ENCODE data around the gene ZNF273. TPM values are rescaled to one million over a fixed set of nuclear protein-coding genes. Genes with fewer than 3 reads are reported as not detected.

Gene ZNF273
- total and polyA plus RNA-seq, 2 donors = 4.6 to 22.5 TPM

DNA sequence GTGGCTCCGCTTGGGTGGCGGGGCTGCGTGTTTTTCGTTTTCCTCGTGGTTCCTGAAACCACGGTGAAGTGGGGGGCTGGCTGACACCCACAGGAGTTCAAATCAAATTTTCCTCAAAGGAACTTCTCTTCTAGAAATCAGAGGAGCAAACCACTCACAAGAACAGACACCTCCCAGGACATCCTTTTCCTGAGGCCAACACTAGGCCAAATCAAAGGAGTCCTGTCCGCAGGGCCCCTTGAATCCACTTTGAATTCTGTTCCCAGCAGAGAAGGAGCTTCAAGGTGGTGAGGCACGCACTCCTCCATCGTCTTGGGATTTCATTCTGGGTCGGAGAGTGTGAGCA is 29.9 kb upstream of the ZNF273 start:
- Histone ChIP-seq H3K4me1 (ENCODE audit: insufficient read depth) (no peaks in the 10 kb centered on the region), H3K27ac (ENCODE audit: low read depth) (no peak overlapping the region), H3K4me3 (ENCODE audit: low read depth, low read length) (no peak overlapping the region), H3K36me3 (ENCODE audit: insufficient read depth) (no peaks in the 10 kb centered on the region)
- WGBS = 94% methylated on average over 10 of the region's 10 CpGs
- no peak for DNase-seq (ENCODE audit: extremely low spot score)

DNA sequence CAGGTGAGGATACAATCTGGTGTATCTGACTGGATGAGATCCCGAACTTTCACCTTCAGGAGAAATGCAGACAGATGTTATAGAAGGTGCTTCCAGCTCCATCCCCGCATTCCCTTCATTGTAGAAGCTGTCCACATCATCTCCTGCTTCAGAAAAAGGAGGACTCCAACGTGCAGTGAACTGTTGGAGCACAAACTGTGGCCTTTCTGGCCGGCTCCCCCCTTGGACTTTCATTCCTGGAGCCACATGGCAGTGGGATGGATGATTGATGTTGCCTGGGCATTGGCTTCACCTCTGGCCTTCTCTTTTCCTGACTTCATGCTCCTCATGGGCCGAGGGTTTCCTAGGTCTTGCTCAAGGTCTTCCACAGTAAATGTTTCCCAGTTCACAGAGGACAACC is 29.6 kb upstream of the ZNF273 start:
- H3K27ac ChIP-seq (ENCODE audit: low read depth) = no peak overlapping the region
- no peaks in the 10 kb centered on the region for H3K4me1 ChIP-seq (ENCODE audit: insufficient read depth)
- no peak overlapping the region for H3K4me3 ChIP-seq (ENCODE audit: low read depth, low read length)
- 74% methylated on average over 5 of the region's 5 CpGs for WGBS
- no peak for DNase-seq (ENCODE audit: extremely low spot score)
- no peaks in the 10 kb centered on the region for H3K36me3 ChIP-seq (ENCODE audit: insufficient read depth)

DNA sequence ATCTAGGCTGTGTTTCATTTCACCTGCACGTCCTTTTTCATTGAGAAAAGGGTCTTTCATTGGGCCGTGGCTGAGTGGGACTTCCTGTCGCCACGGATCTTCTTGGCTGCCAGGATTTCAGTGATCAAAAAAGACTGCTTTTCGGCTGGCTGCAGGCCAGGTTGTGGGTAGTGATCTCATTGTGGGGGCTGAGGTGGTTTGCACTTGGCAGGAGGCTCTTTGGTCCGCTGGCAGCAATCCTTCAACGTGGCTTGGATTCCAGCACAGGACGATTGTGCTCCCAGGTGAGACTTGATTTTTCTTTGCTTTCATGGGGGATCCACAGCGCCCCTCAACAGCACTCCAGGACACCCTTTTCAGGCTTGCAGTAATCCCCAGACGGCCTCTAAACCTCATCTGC is 29.0 kb upstream of the ZNF273 start:
- H3K36me3 ChIP-seq (ENCODE audit: insufficient read depth) = no peaks in the 10 kb centered on the region
- 73% methylated on average over 10 of the region's 10 CpGs for WGBS
- no peak for DNase-seq (ENCODE audit: extremely low spot score)
- H3K4me1 ChIP-seq (ENCODE audit: insufficient read depth) = no peaks in the 10 kb centered on the region
- no peak overlapping the region for H3K4me3 ChIP-seq (ENCODE audit: low read depth, low read length)
- H3K27ac ChIP-seq (ENCODE audit: low read depth) = no peak overlapping the region

GRCh38 chr7:64874562-64875250 is 28.4 kb upstream of the ZNF273 start:
- Histone ChIP-seq H3K4me3 (ENCODE audit: low read depth, low read length) (no peak overlapping the region), H3K36me3 (ENCODE audit: insufficient read depth) (no peaks in the 10 kb centered on the region), H3K27ac (ENCODE audit: low read depth) (no peak overlapping the region), H3K4me1 (ENCODE audit: insufficient read depth) (no peaks in the 10 kb centered on the region)
- no peak for DNase-seq (ENCODE audit: extremely low spot score)
- 89% methylated on average over 23 of the region's 23 CpGs for WGBS

DNA sequence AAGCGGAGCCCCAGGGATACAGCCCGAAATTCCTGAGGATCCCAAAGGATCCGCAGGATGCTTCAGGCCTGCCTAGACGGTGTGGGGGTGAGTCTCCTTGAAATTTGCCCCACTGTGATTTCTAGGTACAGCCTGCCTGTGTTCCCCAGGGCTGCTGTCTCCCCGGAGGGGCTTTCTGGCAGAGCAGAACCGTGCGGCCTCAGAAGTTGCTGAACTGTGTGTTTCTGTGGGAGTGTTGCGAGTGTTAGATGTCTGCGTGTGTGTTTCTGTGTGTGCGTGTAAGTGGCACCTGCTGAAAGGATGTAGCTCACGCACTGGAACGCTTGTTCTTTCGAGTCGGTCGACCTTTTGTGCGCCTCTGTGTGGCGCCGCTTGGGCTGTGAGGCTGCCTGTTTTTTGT is 27.8 kb upstream of the ZNF273 start:
- Histone ChIP-seq H3K36me3 (ENCODE audit: insufficient read depth) (no peaks in the 10 kb centered on the region), H3K4me1 (ENCODE audit: insufficient read depth) (no peaks in the 10 kb centered on the region), H3K4me3 (ENCODE audit: low read depth, low read length) (no peak overlapping the region), H3K27ac (ENCODE audit: low read depth) (no peak overlapping the region)
- WGBS = 89% methylated on average over 18 of the region's 18 CpGs
- DNase-seq (ENCODE audit: extremely low spot score) = no peak

DNA sequence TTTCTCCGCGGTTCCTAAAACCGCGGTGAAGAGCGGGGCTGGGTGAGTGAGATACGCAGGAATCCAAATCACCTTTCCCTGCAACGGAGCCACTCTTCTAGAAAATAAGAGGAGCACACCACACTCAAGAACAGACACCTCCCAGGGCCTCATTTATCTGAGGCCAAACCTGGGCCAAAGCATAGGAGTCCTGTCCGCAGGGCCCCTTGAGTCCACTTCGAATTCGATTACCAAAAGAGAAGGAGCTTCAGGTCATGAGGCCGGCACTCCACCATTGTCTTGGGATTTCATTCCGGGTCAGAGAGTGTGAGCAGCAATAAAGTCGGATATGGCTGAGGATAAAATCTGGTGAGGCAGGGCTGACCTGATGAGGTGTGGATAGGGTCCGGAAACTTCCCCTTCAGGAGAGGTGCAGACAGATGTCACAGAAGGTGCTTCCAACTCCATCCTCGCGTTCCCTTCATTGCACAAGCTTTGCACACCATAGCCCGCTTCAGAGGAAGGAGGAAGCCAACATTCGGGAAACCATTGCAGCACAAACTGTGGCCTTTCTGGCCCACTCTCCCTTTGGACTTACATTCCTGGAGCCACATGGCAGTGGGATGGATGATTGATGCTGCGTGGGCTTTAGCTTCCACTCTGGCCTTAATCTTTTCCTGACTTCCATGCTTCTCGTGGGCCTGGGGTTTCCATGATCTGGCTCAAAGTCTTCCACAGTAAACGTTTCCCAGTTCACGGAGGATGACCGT is 27.2 kb upstream of the ZNF273 start:
- Histone ChIP-seq H3K36me3 (ENCODE audit: insufficient read depth) (no peaks in the 10 kb centered on the region), H3K4me3 (ENCODE audit: low read depth, low read length) (no peak overlapping the region), H3K4me1 (ENCODE audit: insufficient read depth) (no peaks in the 10 kb centered on the region), H3K27ac (ENCODE audit: low read depth) (no peak overlapping the region)
- DNase-seq (ENCODE audit: extremely low spot score) = no peak
- 88% methylated on average over 23 of the region's 23 CpGs for WGBS

DNA sequence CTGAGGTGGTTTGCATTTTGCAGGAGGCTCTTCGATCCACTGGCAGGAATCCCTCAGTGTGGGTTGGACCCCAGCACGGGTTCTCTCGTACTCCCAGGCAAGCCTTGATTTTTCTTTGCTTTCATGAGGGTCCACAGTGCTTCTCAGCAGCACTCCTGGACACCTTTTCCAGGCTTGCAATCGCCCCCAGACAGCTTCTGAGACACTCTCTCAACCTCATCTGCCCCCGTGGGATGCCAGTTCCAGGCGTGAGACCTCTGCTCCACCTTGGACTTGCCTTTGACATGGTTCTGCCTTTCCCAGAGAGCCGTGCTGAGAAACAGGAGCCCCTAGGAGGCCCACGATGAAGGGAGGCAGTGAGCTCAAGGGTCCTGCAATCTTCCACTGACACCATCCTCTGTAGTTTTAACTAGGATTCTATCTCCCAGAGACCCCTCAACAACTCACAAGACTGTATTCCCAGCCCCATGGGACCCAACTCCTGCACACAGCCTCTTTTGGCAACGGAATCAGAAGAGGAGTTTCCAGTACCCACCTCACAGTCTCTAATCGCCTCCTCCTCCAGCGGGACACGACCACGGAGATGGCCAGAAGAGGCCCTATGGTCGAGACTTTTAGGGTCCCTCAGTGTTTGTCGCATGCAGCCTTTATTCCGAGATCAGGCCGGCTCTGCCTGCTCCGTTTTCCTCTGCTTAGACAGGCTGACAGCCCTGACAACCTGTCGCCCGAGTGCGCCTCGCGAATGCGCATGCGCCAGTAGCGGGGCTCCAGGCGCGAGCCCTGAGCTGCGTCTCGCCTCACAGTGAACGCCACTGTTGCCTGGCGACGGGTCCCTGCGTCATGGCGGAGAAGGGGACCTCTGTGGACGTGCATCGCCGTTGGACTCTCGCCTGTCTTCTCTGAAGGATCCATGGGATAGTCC is 26.0 kb upstream of the ZNF273 start:
- Histone ChIP-seq H3K4me3 (ENCODE audit: low read depth, low read length) (no peak overlapping the region), H3K27ac (ENCODE audit: low read depth) (no peak overlapping the region), H3K4me1 (ENCODE audit: insufficient read depth) (no peaks in the 10 kb centered on the region), H3K36me3 (ENCODE audit: insufficient read depth) (no peaks in the 10 kb centered on the region)
- 20% methylated on average over 39 of the region's 39 CpGs for WGBS
- no peak for DNase-seq (ENCODE audit: extremely low spot score)

DNA sequence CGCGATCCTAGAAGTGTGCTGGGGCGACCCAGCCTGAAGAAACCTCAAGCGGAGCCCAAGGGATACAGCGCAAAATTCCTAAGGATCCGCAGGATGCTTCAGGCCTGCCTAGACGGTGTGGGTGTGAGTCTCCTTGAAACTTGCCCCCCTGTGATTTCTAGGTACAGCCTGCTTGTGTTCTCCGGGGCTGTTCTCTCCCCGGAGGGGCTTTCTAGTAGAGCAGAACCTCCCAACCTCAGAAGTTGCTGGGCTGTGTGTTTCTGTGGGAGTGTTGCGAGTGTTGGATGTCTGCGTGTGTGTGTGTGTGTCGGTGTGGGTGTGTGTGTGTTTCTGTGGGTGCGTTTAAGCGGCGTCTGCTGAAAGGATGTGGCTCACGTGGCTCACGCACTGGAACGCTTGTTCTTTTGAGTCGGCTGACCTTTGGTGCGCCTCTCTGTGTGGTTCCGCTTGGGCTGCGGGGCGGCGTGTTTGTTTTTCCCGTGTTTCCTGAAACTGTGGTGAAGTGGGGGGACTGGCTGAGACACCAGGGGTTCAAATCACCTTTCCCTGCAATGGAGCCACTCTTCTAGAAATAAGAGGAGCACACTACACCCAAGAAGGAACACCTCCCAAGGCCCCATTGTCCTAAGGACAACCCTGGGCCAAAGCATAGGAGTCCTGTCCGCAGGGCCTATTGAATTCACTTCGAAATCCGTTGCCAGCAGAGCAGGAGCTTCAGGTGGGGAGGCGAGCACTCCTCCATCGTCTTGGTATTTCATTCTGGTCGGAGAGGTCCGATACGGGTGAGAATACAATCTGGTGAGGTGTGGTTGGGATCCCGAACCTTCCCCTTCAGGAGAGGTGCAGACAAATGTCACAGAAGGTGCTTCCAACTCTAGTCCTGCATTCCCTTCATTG is 25.1 kb upstream of the ZNF273 start:
- Histone ChIP-seq H3K36me3 (ENCODE audit: insufficient read depth) (no peaks in the 10 kb centered on the region), H3K4me3 (ENCODE audit: low read depth, low read length) (no peak overlapping the region), H3K4me1 (ENCODE audit: insufficient read depth) (no peaks in the 10 kb centered on the region), H3K27ac (ENCODE audit: low read depth) (no peak overlapping the region)
- 73% methylated on average over 34 of the region's 34 CpGs for WGBS
- DNase-seq (ENCODE audit: extremely low spot score) = no peak

DNA sequence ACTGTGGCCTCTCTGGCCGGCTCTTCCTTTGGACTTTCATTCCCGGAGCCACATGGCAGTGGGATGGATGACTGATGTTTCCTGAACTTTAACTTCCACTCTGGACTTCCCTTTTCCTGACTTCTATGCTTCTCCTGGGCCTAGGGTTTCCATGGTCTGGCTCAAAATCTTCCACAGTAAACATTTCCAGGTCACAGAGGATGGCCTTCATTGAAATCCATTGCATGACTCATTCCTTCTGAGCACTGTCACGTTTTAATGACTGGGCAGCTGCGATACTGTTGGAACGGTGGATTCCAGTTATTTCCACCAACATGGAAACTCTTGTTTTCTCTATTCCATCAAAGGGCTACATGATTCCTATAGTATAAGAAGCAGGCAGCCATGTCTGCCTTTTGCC is 24.4 kb upstream of the ZNF273 start:
- no peak overlapping the region for H3K27ac ChIP-seq (ENCODE audit: low read depth)
- DNase-seq (ENCODE audit: extremely low spot score) = no peak
- 87% methylated on average over 5 of the region's 5 CpGs for WGBS
- H3K4me1 ChIP-seq (ENCODE audit: insufficient read depth) = no peaks in the 10 kb centered on the region
- H3K36me3 ChIP-seq (ENCODE audit: insufficient read depth) = no peaks in the 10 kb centered on the region
- no peak overlapping the region for H3K4me3 ChIP-seq (ENCODE audit: low read depth, low read length)

DNA sequence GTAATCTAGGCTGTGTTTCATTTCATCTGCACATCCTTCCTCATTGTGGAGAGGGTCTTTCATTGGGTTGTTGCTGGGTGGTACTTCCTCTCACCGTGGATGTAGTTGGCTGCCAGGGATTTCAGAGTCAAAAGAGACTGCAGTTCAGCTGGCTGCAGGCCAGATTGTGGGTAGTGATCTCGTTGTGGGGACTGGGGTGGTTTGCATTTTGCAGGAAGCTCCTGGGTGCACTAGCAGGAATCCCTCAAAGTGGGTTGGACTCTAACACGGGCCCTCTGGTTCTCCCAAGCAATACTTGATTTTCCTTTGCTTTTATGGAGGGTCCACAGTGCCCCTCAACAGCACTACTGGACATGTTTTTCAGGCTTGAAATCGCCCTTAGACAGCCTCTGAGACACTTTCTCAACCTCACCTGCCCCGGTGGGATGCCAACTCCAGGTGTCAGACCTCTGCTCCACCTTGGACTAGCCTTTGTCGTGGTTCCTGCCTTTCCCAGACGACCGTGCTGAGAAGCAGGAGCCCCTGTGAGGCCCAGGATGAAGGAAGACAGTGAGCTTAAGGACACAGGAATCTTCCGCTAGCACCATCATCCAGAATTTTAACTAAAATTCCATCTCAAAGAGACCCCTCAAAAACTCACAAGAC is 23.9 kb upstream of the ZNF273 start:
- H3K36me3 ChIP-seq (ENCODE audit: insufficient read depth) = no peaks in the 10 kb centered on the region
- WGBS = 76% methylated on average over 9 of the region's 9 CpGs
- DNase-seq (ENCODE audit: extremely low spot score) = no peak
- H3K4me1 ChIP-seq (ENCODE audit: insufficient read depth) = no peaks in the 10 kb centered on the region
- H3K4me3 ChIP-seq (ENCODE audit: low read depth, low read length) = no peak overlapping the region
- no peak overlapping the region for H3K27ac ChIP-seq (ENCODE audit: low read depth)

DNA sequence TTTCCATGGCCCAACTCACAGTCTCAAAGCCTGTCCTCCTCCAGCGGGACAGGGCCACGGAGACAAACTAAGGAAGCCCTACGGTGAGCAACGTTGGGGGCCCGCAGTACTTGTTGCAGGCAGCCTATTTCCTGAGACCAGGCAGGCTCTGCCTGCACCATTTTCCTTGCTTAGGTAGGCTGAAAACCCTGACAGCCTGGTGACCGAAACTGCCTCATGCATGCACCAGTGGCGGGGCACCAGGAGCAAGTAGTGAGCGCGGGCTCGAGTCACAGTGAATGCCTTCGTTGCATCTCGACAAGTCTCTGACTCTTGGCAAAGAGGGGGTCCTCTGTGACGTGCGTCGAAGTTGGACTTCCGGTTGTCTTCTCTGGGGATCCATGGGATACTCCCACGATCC is 23.3 kb upstream of the ZNF273 start:
- H3K4me3 ChIP-seq (ENCODE audit: low read depth, low read length) = no peak overlapping the region
- H3K36me3 ChIP-seq (ENCODE audit: insufficient read depth) = no peaks in the 10 kb centered on the region
- 96% methylated on average over 17 of the region's 17 CpGs for WGBS
- H3K27ac ChIP-seq (ENCODE audit: low read depth) = no peak overlapping the region
- DNase-seq (ENCODE audit: extremely low spot score) = no peak
- no peaks in the 10 kb centered on the region for H3K4me1 ChIP-seq (ENCODE audit: insufficient read depth)

DNA sequence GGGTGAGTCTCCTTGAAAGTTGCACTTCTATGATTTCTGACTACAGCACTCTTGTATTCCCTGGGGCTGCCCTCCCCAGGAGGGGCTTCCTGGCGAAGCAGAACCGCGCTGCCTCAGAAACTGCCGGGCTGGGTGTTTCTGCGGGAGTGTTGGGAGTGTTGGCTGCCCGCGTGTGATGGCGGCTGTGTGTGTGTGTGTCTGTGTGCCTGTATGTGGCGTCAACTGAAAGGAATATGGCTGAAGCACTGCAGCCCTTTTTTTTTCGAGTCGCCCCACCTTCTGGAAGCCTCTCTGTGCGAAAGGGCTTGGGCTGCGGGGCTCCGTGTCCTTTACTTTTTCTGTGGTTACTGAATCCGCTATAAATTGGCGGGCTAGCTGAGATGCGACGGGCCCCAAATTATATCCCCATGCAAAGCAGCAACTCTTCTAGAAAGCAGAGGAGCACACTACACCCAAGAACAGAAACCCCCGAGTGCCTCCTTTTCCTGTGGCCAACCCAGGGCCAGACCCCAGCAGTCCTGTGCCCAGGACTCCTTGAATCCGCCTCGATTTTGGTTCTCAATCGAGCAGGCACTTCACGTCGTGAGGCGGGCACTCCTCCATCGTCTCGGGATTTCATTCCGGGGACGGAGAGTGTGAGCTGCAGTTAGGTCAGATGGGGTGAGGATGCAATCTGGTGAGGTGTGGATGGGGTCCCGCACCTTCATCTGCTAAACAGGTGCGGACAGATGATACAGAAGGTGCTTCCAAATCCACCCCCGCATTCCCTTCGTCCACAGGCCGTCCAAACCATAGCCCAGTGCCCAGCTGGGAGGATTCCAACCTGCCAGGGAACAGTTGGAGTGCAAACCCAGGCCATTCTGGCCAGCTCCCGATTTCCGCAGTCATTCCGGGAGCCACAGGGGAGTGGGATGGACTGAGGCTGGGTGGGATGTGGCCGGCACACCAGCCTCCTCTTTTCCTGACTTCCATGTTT is 22.5 kb upstream of the ZNF273 start:
- Histone ChIP-seq H3K36me3 (ENCODE audit: insufficient read depth) (no peaks in the 10 kb centered on the region), H3K27ac (ENCODE audit: low read depth) (no peak overlapping the region), H3K4me3 (ENCODE audit: low read depth, low read length) (no peak overlapping the region), H3K4me1 (ENCODE audit: insufficient read depth) (no peaks in the 10 kb centered on the region)
- DNase-seq (ENCODE audit: extremely low spot score) = no peak
- 96% methylated on average over 38 of the region's 38 CpGs for WGBS
